Endodermal cell (in vitro differentiated cells): ENCODE results near the gene HDGFL1. TPM values are rescaled to one million over a fixed set of nuclear protein-coding genes. Genes with fewer than 3 reads are reported as not detected.

Experiments
- DNase-seq: peaks from one replicate; pipeline ENCODE4 v3.0.0-alpha.2; 2017
- H3K27ac ChIP-seq: 2 replicates; pipeline ENCODE4 v1.5.1; 2013; ENCODE audit warnings: mild to moderate bottlenecking, low read depth, low read length, moderate library complexity
- H3K27me3 ChIP-seq: 2 replicates; pipeline ENCODE4 v1.6.1; 2013; ENCODE audit warnings: mild to moderate bottlenecking, low read length, moderate library complexity; ENCODE audit not compliant: insufficient read depth, control insufficient read depth, poor library complexity, severe bottlenecking
- H3K36me3 ChIP-seq: 2 replicates; pipeline ENCODE4 v1.7.0; 2013; ENCODE audit warnings: mild to moderate bottlenecking, low read length, moderate library complexity; ENCODE audit not compliant: control insufficient read depth, insufficient read depth
- H3K4me1 ChIP-seq: one replicate; pipeline ENCODE4 v1.7.0; 2013; ENCODE audit warnings: low read length; ENCODE audit not compliant: control insufficient read depth, insufficient read depth
- H3K4me3 ChIP-seq: 2 replicates; pipeline ENCODE4 v1.5.1; 2013; ENCODE audit warnings: mild to moderate bottlenecking, low read length, moderate library complexity
- H3K9ac ChIP-seq: 2 replicates; pipeline ENCODE4 v1.6.1; 2013; ENCODE audit warnings: mild to moderate bottlenecking, low read length, moderate library complexity; ENCODE audit not compliant: poor library complexity, severe bottlenecking; ENCODE audit errors: extremely low read depth
- H3K9me3 ChIP-seq: 2 replicates; pipeline ENCODE4 v1.6.1; 2013; ENCODE audit warnings: mild to moderate bottlenecking, low read length, moderate library complexity; ENCODE audit not compliant: control insufficient read depth
- H3K27ac Mint-ChIP-seq: 2 replicates; pipeline ENCODE4 v1.8.0; 2020; ENCODE audit warnings: mixed read lengths
- H3K27me3 Mint-ChIP-seq: 2 replicates; pipeline ENCODE4 v1.8.0; 2021; ENCODE audit warnings: mild to moderate bottlenecking, mixed read lengths; ENCODE audit not compliant: insufficient read depth
- H3K36me3 Mint-ChIP-seq: 2 replicates; pipeline ENCODE4 v1.8.0; 2020; ENCODE audit warnings: low read depth, mixed read lengths
- H3K4me1 Mint-ChIP-seq: 2 replicates; pipeline ENCODE4 v1.8.0; 2020; ENCODE audit warnings: mixed read lengths
- H3K4me3 Mint-ChIP-seq: 2 replicates; pipeline ENCODE4 v1.8.0; 2020; ENCODE audit warnings: mild to moderate bottlenecking, moderate library complexity, mixed read lengths
- H3K9me3 Mint-ChIP-seq: 2 replicates; pipeline ENCODE4 v1.8.0; 2020; ENCODE audit warnings: mild to moderate bottlenecking, mixed read lengths
- WGBS, 2 experiments: methylation state at CpG; one replicate each; pipeline versions ENCODE4 v1.1.5 to v1.1.7; 2013; ENCODE audit warnings: missing lambda C conversion rate in 2 of 2, mixed read lengths in 1 of 2; ENCODE audit not compliant: insufficient coverage in 1 of 2, insufficient read length in 1 of 2; 5-methylcytosine and 5-hydroxymethylcytosine counted together
- total RNA-seq, 2 donors: library from RNA; stranded (reverse); fragmentation: NEBNext Ultra II Directional in 1 of 2; extraction: Animal tissue kit (Norgen Biotek cat#: 25700) in 1 of 2; gene quantifications; 2 replicates in 1 of 2; 3 replicates in 1 of 2; pipeline ENCODE4 v1.2.1, GENCODE V29; 2021
- TF ChIP-seq, protein P1 (sequence below): fragments of 200-600 bp; sonication (generic); conservative IDR thresholded peaks from 2 replicates; pipeline ENCODE4 v1.5.0; 2021; ENCODE audit warnings: antibody characterized with exemption, mild to moderate bottlenecking

The HDGFL1 gene
- total RNA-seq, 2 donors from 2014 or later: not detected

DNA sequence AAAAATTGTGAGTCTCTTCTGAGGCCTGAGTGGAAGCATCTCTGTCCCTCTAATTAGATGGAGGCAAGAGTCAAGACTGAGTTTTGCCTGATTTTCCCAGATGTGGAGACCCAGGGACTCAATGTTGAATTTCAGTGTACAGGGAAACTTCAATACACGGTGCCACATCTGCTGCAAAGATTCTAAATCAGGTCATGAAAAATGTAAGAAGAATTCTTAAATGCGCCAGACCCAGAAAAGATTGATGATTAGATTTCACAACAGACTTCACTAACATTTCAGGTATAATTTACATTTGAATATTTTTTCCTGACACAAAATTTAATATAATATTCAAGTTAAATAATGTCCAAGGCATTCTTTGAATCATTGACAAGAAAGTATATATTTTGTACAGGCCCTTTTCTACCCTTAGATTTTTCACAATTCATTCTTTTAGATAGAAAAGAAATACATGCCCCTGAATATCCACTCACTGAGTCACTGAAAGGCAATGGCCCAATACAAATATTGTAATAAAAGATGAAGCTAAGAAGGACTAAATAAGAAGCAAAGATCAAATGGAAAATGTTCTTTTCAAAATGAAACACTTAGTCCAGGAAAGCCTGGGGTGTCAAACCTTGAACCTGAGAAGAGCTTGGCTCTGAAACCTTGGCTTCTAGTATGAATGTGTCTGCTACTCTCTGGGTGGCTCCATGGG, 18.2 kb upstream of the HDGFL1 start:
- Histone ChIP-seq H3K9me3 (peaks cover 6% of the 10 kb centered on the region), H3K27me3 (no peaks in the 10 kb centered on the region), H3K36me3 (no peaks in the 10 kb centered on the region), H3K27ac (no peak overlapping the region), H3K4me3 (no peak overlapping the region), H3K9ac (no peak overlapping the region), H3K4me1 (no peaks in the 10 kb centered on the region)
- Mint-ChIP-seq H3K9me3 (peaks cover 11% of the 10 kb centered on the region), H3K4me3 (no peak overlapping the region), H3K27me3 (no peaks in the 10 kb centered on the region), H3K27ac (no peak overlapping the region), H3K36me3 (no peaks in the 10 kb centered on the region), H3K4me1 (peaks cover 3% of the 10 kb centered on the region)
- no peak for DNase-seq
- TF ChIP-seq, protein P1, sequence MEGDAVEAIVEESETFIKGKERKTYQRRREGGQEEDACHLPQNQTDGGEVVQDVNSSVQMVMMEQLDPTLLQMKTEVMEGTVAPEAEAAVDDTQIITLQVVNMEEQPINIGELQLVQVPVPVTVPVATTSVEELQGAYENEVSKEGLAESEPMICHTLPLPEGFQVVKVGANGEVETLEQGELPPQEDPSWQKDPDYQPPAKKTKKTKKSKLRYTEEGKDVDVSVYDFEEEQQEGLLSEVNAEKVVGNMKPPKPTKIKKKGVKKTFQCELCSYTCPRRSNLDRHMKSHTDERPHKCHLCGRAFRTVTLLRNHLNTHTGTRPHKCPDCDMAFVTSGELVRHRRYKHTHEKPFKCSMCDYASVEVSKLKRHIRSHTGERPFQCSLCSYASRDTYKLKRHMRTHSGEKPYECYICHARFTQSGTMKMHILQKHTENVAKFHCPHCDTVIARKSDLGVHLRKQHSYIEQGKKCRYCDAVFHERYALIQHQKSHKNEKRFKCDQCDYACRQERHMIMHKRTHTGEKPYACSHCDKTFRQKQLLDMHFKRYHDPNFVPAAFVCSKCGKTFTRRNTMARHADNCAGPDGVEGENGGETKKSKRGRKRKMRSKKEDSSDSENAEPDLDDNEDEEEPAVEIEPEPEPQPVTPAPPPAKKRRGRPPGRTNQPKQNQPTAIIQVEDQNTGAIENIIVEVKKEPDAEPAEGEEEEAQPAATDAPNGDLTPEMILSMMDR: no peak
- WGBS, 2 experiments: 91 to 100% methylated on average over 2 of the region's 2 CpGs

DNA sequence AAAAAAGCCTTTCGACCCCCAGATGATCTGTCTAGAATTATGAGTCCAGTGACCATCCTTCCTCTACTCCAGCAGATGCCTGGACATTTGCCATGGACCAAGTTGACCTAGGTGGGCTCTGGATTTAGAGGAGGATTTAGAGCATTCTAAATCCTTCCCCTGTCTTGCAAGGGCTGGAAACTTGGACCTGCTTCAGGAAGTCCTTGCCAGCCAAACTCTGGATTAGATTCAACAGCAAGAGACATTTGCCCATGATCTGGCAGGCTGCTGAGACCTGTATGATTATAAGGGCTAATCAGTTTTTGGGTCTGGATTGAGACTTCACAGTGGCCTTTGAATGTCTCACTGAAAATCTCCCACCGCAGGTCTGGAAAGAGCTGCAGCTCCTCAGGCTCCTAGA, 13.1 kb upstream of the HDGFL1 start:
- Mint-ChIP-seq H3K4me1 (no peaks in the 10 kb centered on the region), H3K27me3 (no peaks in the 10 kb centered on the region), H3K9me3 (peaks cover 6% of the 10 kb centered on the region), H3K27ac (no peak overlapping the region), H3K4me3 (no peak overlapping the region), H3K36me3 (no peaks in the 10 kb centered on the region)
- H3K4me3 ChIP-seq: no peak overlapping the region
- H3K27me3 ChIP-seq: no peaks in the 10 kb centered on the region
- H3K36me3 ChIP-seq: no peaks in the 10 kb centered on the region
- no peak overlapping the region for H3K27ac ChIP-seq
- peaks cover 6% of the 10 kb centered on the region for H3K9me3 ChIP-seq
- no peak for DNase-seq
- TF ChIP-seq, protein P1: no peak
- 92 to 98% methylated on average over 1 to 2 of the region's 2 CpGs for WGBS, 2 experiments
- H3K9ac ChIP-seq: no peak overlapping the region
- no peaks in the 10 kb centered on the region for H3K4me1 ChIP-seq

DNA sequence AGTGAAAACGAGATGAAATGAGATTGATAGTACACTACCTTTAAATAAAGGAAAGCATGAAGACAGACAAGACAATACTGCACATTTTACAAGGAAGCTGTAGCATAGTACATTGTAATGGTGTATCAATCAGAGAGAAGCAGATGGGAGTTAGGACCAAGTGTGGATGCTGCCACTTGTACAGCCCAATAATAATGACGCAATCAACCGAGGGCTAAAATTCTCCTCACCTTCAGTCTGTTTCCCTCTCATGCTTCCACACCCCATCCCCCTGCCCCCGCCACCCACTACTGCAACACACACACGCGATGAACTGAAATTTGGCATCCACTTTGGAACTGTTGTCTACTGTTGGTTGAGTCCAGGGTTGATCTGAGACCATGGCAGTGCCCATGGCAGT, 12.4 kb upstream of the HDGFL1 start:
- Mint-ChIP-seq H3K9me3 (peaks cover 5% of the 10 kb centered on the region), H3K4me3 (no peak overlapping the region), H3K27me3 (no peaks in the 10 kb centered on the region), H3K4me1 (no peaks in the 10 kb centered on the region), H3K27ac (no peak overlapping the region), H3K36me3 (no peaks in the 10 kb centered on the region)
- Histone ChIP-seq H3K27me3 (no peaks in the 10 kb centered on the region), H3K36me3 (no peaks in the 10 kb centered on the region), H3K4me1 (no peaks in the 10 kb centered on the region), H3K9me3 (no peaks in the 10 kb centered on the region), H3K4me3 (no peak overlapping the region), H3K27ac (no peak overlapping the region), H3K9ac (no peak overlapping the region)
- TF ChIP-seq, protein P1: no peak
- DNase-seq: no peak
- 95 to 100% methylated on average over 1 to 6 of the region's 6 CpGs for WGBS, 2 experiments
